Cortex of kidney (tissue), 1 donor: ENCODE results near the gene ZNF581.

Source experiments
- DNase-seq: peaks from one replicate; lab custom pipeline; 2025; lab: John Stamatoyannopoulos, UW

ZNF581 gene

GRCh38 chr19:55666343-55667005 lies 23.0 kb downstream of the ZNF581 start:
- no peak for DNase-seq

- no peak for DNase-seq
These were observed 23.5 kb downstream of the ZNF581 start for GRCh38 chr19:55667006-55667381.

- no peak for DNase-seq
These were observed 24.1 kb downstream of the ZNF581 start for GRCh38 chr19:55667511-55667910.

- no peak for DNase-seq
These were observed 24.5 kb downstream of the ZNF581 start for GRCh38 chr19:55667958-55668357.

- DNase-seq, result no peak
These were observed 25.3 kb downstream of the ZNF581 start for GRCh38 chr19:55668603-55669348.

GRCh38 chr19:55669418-55670279 lies 26.2 kb downstream of the ZNF581 start:
- no peak for DNase-seq

GRCh38 chr19:55670280-55671053 lies 27.0 kb downstream of the ZNF581 start:
- DNase-seq, result no peak

- no peak for DNase-seq
These were observed 27.6 kb downstream of the ZNF581 start for GRCh38 chr19:55671054-55671378.

GRCh38 chr19:55672418-55672817 lies 29.0 kb downstream of the ZNF581 start:
- no peak for DNase-seq

- no peak for DNase-seq
These were observed 30.0 kb downstream of the ZNF581 start for GRCh38 chr19:55673465-55673864.

- no peak for DNase-seq
These were observed 30.4 kb downstream of the ZNF581 start for GRCh38 chr19:55673889-55674288.

GRCh38 chr19:55674459-55674840 lies 31.0 kb downstream of the ZNF581 start:
- DNase-seq, result no peak

GRCh38 chr19:55674841-55675660 lies 31.6 kb downstream of the ZNF581 start, which contains the start of gene EPN1:
TSS of gene EPN1 (plus strand) at chr19:55675226. CDS start at chr19:55678628, 3,402 bp downstream.
- DNase-seq, result no peak

- DNase-seq, result no peak
These were observed 32.4 kb downstream of the ZNF581 start for GRCh38 chr19:55675661-55676354.

- no peak for DNase-seq
These were observed 32.9 kb downstream of the ZNF581 start for GRCh38 chr19:55676383-55676782.

GRCh38 chr19:55676889-55677505 lies 33.5 kb downstream of the ZNF581 start:
- DNase-seq, result no peak

- DNase-seq, result no peak
These were observed 34.2 kb downstream of the ZNF581 start for GRCh38 chr19:55677572-55678028.

GRCh38 chr19:55678121-55678671 lies 34.7 kb downstream of the ZNF581 start:
- DNase-seq, result no peak
